GM13977 (cell line): Measurements from ENCODE around the gene CERS4.
"Not testable (repeated sequence)": the region's sequence is repeated elsewhere in the genome, so short reads cannot be mapped to it uniquely, and the experiment has no call there.

ENCODE experiments used
- DNase-seq: peaks from one replicate; pipeline ENCODE4 v3.0.0; 2012; ENCODE audit warnings: low spot score
- CTCF ChIP-seq: IDR thresholded peaks from 2 replicates; pipeline ENCODE4 v1.5.1; 2012; ENCODE audit warnings: mild to moderate bottlenecking, control low read depth; ENCODE audit not compliant: insufficient read depth; ENCODE audit errors: extremely low read depth, missing control alignments
- in situ Hi-C: fragments of 300-500 bp; cut with MboI; formaldehyde crosslinking; loops from one replicate; pipeline ENCODE4 v1.12.0; 2022; ENCODE audit warnings: low sequenced_read_pairs, low pct_unique_long_range_greater_than_20kb, mixed read lengths, inconsistent platforms; ENCODE audit not compliant: unreplicated experiment

CERS4 gene

GRCh38 chr19:8180018-8180417 is 29.2 kb upstream of the CERS4 start:
- DNase-seq: no peak

GRCh38 chr19:8184274-8184673 is 24.9 kb upstream of the CERS4 start:
- no peak for DNase-seq
- in situ Hi-C loops: no loop called here
- no peak for TF ChIP-seq CTCF

More at GRCh38 chr19:8180018-8180417, 29.2 kb upstream of the CERS4 start:
- in situ Hi-C loops: no loop called here
- no peak for TF ChIP-seq CTCF

- DNase-seq: no peak
- in situ Hi-C loops: no loop called here
- no peak for TF ChIP-seq CTCF
Measured at GRCh38 chr19:8185343-8186068, 23.7 kb upstream of the CERS4 start.

GRCh38 chr19:8192221-8192820 is 16.8 kb upstream of the CERS4 start:
- in situ Hi-C loops: no loop called here
- DNase-seq: no peak

GRCh38 chr19:8194528-8195267 is 14.5 kb upstream of the CERS4 start:
- in situ Hi-C loops: no loop called here
- no peak for TF ChIP-seq CTCF
- peak; percentile 25 for DNase-seq

More at GRCh38 chr19:8192221-8192820, 16.8 kb upstream of the CERS4 start:
- no peak for TF ChIP-seq CTCF

GRCh38 chr19:8196271-8196927 is 12.8 kb upstream of the CERS4 start:
- no peak for TF ChIP-seq CTCF
- in situ Hi-C loops: no loop called here
- DNase-seq: no peak

GRCh38 chr19:8203288-8204120 is 5.7 kb upstream of the CERS4 start:
- DNase-seq, in situ Hi-C loops: not testable (repeated sequence)
